Fibroblast of the aortic adventitia (primary cell): ENCODE results near the gene C1QTNF12. TPM values are rescaled to one million over a fixed set of nuclear protein-coding genes. Genes with fewer than 3 reads are reported as not detected.

Source experiments
- DNase-seq: peaks from one replicate; pipeline ENCODE4 v3.0.0-alpha.2; 2010; ENCODE audit warnings: low read depth
- H3K4me3 ChIP-seq: 2 replicates; pipeline ENCODE4 v1.5.1; 2011; ENCODE audit warnings: low read depth, mild to moderate bottlenecking, control low read depth, low read length, moderate library complexity
- total RNA-seq: library from RNA; depleted of rRNA; stranded (reverse); fragments of >200 nt; gene quantifications from 2 replicates; pipeline ENCODE4 v1.2.3, GENCODE V29; 2012; ENCODE audit warnings: low replicate concordance
- TF ChIP-seq, protein P1 (sequence below): IDR thresholded peaks from 2 replicates; pipeline ENCODE4 v1.5.1; 2011; ENCODE audit warnings: mild to moderate bottlenecking, low read length, control low read depth, inconsistent platforms; ENCODE audit not compliant: insufficient read depth

C1QTNF12 gene
- total RNA-seq, 1 donor: 1.4 TPM

DNA sequence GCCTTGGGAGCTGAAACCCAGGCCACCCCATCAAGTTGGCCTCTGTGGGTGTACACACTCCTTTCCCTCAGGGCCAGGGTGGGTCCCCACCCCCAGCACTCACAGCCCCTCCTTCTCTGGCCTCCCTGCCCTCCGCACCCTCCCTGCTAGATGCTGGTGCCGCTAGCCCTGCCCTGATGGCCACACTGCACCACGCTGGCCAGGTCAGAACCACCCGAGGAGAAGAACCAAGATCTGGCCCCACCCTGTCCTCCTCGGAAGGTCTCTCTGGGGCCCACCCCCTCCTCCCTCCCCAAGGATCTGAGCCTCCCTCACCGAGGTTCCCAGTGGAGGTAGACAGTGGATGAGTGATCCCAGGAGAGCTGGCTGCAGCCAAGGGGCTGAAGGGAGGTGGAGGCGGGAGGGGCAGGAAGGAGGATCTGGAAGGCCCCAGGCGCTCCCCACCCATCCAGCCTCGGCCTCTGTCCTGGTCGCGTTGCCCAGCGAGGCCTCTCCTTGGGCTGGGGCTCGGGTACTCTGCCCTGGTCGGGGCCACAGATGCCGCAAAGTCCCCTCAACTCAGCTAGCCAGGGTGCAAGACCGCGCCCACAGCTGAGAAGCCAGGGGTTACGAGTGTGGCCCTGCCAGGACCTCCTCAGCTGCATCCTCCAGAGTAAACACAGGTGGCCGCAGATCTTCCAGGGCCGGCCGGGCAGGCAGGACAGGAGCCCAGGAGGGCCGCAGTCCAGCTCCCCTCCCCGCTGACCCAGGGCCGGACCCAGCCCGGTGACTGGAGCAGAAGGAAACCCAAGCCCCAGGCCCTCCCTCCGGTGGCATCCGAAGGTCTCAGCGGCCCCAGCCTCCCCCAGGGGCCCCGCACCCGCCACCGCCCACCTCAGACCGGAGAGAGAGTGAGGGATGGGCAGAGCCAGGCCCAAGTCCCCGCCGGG, 9.3 kb downstream of the C1QTNF12 start:
- TF ChIP-seq, protein P1, sequence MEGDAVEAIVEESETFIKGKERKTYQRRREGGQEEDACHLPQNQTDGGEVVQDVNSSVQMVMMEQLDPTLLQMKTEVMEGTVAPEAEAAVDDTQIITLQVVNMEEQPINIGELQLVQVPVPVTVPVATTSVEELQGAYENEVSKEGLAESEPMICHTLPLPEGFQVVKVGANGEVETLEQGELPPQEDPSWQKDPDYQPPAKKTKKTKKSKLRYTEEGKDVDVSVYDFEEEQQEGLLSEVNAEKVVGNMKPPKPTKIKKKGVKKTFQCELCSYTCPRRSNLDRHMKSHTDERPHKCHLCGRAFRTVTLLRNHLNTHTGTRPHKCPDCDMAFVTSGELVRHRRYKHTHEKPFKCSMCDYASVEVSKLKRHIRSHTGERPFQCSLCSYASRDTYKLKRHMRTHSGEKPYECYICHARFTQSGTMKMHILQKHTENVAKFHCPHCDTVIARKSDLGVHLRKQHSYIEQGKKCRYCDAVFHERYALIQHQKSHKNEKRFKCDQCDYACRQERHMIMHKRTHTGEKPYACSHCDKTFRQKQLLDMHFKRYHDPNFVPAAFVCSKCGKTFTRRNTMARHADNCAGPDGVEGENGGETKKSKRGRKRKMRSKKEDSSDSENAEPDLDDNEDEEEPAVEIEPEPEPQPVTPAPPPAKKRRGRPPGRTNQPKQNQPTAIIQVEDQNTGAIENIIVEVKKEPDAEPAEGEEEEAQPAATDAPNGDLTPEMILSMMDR: no peak
- H3K4me3 ChIP-seq: no peak overlapping the region
- DNase-seq: no peak

DNA sequence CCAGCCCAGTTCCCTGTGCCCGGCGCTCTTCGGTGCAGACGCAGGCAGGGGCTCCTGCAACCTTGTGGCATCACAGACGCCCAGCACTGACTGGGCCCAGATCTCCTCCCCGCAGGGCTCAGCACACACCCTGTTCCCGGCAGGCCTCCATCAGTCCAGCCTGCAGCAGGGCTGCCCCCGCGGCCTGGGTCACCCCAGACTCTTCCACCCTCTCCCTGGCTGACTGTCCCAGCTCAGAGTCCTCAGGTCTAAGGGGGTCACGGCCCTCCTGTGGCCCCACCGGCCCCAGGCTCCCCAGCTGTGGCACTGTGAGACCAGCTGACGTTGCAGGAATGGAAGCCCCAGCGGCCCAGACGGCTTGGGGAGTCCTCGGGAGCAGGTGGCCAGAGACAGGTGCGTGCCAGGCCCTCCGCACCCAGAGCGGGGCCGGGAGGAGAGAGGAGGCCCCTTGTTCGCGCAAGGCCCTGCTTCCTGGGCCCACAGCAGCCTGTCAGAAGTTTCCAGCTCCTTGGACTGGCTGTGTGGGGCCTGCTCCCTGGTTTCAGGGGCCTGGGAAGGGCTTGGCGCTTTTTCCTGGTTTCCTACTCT, 10.3 kb downstream of the C1QTNF12 start:
- TF ChIP-seq, protein P1: no peak
- no peak for DNase-seq
- H3K4me3 ChIP-seq: no peak overlapping the region

DNA sequence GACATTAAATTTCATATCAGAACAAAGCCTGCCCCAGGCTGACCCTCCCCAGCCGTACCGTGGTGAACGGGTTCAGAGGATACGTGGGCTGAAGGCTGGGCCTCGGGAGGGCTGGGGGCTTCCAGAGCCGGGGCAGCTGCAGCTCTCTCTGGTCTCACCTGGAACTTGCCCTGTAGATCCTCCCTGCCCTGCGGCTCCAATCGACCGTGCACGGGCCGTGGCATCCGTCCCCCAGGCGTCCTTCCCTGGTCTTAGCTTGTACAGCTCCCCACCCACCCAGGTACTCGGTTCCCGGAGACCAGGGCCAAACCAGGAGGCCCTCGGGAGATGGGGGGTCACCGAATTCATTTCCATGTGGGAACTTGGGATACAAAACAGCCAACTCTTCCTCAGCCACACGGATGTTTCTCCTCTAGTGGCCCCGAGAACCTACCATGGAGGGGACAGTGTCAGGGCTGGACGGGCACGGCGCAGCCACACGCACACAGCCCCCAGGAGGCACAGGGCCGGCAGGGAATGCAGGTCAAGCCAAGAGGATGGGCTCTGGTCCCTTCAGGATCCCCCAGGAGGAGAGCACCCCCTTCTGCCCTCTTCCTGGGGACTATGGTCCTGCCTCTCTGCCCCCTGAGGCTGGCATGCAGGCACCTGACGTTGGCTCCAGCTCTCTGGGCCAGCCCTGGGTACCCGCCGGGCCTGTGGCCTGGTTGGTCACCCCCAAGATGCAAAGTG, 11.3 kb downstream of the C1QTNF12 start:
- H3K4me3 ChIP-seq: no peak overlapping the region
- DNase-seq: no peak
- TF ChIP-seq, protein P1: no peak

DNA sequence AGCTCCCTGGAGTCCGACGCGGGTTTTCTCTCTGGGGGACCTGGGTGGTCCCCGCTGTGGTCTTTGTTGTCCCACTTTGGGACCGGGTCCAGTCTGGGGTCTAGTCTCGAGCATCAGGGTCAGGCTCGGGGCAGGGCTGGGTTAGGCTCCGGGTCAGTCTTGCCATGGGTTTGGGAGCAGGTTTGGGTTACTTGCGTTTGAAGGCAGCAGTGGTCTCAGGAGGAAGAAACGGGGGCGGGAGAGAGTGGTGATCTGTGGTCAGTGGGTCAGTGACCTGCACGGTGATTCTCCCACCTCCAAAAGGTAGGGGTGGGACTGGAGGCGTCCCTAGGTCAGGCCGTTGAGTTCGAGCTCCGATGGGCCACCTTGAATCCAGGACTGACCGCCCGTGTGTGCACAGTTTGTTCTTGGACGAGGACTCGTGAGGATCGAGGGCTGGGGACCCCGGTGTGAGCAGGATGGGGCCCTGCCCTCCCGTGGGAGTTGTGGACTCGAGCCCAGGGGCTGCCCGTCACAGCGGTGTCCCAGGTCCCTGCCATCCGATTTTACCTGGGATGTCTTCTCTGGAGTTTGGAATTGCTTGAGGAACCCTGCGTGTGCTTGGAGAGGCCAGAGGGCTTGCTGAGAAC, 12.2 kb downstream of the C1QTNF12 start:
- H3K4me3 ChIP-seq: no peak overlapping the region
- DNase-seq: no peak
- TF ChIP-seq, protein P1: no peak

DNA sequence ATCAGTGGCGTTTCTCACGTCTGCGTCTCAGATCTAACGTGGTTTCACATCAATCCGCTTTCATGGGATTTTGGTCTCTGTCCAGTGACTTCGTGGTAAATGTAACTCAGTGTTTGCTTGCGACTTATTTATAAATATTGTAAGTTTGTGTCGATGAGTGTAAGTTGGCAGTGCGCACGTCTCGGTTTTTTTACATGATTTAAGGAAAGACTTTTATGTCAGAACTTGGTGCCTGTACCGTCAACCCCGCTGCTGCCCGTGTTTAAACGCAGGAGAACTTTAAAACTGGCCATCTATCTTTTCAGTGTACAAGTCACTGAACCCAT, 13.0 kb downstream of the C1QTNF12 start:
- DNase-seq: no peak
- TF ChIP-seq, protein P1: no peak
- H3K4me3 ChIP-seq: no peak overlapping the region

DNA sequence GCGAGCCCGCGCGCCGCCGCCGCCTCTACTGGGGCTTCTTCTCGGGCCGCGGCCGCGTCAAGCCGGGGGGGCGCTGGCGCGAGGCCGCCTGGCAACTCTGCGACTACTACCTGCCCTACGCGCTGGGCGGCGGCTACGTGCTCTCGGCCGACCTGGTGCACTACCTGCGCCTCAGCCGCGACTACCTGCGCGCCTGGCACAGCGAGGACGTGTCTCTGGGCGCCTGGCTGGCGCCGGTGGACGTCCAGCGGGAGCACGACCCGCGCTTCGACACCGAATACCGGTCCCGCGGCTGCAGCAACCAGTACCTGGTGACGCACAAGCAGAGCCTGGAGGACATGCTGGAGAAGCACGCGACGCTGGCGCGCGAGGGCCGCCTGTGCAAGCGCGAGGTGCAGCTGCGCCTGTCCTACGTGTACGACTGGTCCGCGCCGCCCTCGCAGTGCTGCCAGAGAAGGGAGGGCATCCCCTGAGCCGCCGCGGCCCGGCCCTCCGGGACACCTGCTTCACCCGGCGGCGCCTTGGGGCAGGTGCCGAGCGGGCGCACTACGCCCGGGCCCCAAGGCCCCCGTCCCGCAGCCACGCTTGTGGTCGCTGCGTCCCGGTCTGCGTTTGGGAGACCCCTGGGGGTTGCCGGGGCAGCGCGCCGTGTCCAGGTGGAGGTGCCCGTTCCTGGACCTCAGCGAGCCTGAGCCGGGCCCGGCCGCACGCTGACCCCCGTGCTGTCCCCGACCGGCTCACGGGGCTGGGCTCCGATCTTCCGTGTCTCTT, 13.5 kb downstream of the C1QTNF12 start:
- peak overlapping the region; percentile 56 for H3K4me3 ChIP-seq
- no peak for DNase-seq
- TF ChIP-seq, protein P1: no peak
